ENCODE data around the gene ADIPOQ.

- no peak for TF ChIP-seq CTCF (IDR thresholded peaks at IDR 0.05)
- TF ChIP-seq POLR2AphosphoS5 (IDR thresholded peaks at IDR 0.05), result no peak
- no peak for TF ChIP-seq EP300 (IDR thresholded peaks at IDR 0.05)
Observed at GRCh38 chr3:186880406-186880805, 37.9 kb downstream of the ADIPOQ start.

Measured in sigmoid colon (tissue), 4 donors.